ENCODE results near the gene KLF18. TPM values are rescaled to one million over a fixed set of nuclear protein-coding genes. Genes with fewer than 3 reads are reported as not detected.

The KLF18 gene
- total RNA-seq, 2 donors from 2014 or later: not detected

DNA sequence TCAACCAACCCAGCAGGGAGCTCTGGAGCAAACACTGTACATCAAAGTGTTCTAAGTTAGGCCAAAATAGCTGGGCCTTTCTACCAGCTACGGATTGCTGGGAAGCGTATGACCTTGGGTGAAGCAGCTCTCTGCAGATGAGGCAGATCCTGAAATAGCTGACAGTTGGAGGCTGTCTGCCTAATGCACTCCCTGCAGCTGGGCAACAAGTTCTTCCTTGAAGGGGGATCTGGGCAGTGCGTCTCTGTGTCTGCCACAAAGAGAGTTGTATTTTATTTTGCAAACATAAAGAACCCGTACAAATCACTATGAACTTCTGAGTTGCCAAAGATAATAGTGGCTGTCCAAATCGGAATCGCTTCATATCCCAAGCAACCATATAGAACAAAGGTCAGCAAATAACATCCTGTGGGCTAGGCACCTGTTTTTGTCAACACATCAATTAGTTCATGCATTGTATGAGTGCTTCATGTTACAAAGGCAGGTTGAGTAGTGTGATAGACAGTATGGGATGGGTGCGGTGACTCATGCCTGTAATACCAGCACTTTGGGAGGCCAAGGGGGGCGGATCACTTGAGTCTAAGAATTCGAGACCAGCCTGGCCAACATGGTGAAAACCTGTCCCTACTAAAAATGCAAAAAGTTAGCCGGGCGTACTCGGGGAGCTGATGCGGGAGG, 51.9 kb downstream of the KLF18 start:
- no peak for DNase-seq (ENCODE audit: low spot score)
- intact Hi-C loops (cut with DNase I): no loop called here

Other genes with a start within 250 kb of the KLF18 start
- gene ARTN, start 207.8 kb downstream of the KLF18 start, total RNA-seq: 1 to 10 TPM; 2.5 to 4.2 TPM
- gene IPO13, start 194.7 kb downstream of the KLF18 start, total RNA-seq: 10 to 100 TPM; 20.4 to 21.8 TPM
- 10 to 100 TPM; 13.5 to 14.5 TPM for gene DPH2, start 171.6 kb downstream of the KLF18 start, total RNA-seq
- gene ATP6V0B, start 166.7 kb downstream of the KLF18 start, total RNA-seq: 10 to 100 TPM; 69.4 to 77.4 TPM
- 10 to 100 TPM; 39.0 to 45.7 TPM for gene B4GALT2, start 162.4 kb downstream of the KLF18 start, total RNA-seq
- 1 to 10 TPM; 2.5 to 4.1 TPM for gene CCDC24, start 150.0 kb downstream of the KLF18 start, total RNA-seq
- 10 to 100 TPM in 1 of 2 donors, 1 to 10 TPM in 1; 7.8 to 12.2 TPM for gene SLC6A9, start 110.2 kb downstream of the KLF18 start, total RNA-seq
- under 1 TPM; 0.24 to 0.32 TPM for gene KLF17, start 22.8 kb downstream of the KLF18 start, total RNA-seq
- 10 to 100 TPM; 18.5 to 23.6 TPM for gene DMAP1, start 71.8 kb upstream of the KLF18 start, total RNA-seq
- 10 to 100 TPM; 44.5 to 46.9 TPM for gene ERI3, start 213.6 kb upstream of the KLF18 start, total RNA-seq

Data from posterior vena cava (tissue), 2 donors.